Measurements from ENCODE around the gene CCDC91. TPM values are rescaled to one million over a fixed set of nuclear protein-coding genes. Genes with fewer than 3 reads are reported as not detected.

Gene CCDC91
- total and polyA plus RNA-seq, 2 of the 4 experiments (the other 2 are of a cell fraction), result 8.6 to 14.7 TPM

GRCh38 chr12:28286352-28286751 is 96.1 kb downstream of the CCDC91 start:
- H4K5ac ChIP-seq (ENCODE audit: low read depth, low read length), result no peak overlapping the region
- TF ChIP-seq USF2 (IDR thresholded peaks at IDR 0.05; ENCODE audit: low read depth, low read length), result no peak
- no peak for TF ChIP-seq SMC3 (IDR thresholded peaks at IDR 0.05; ENCODE audit: low read depth, low read length)
- no peak for TF ChIP-seq CHD1 (IDR thresholded peaks at IDR 0.05; ENCODE audit: low read depth, low read length)
- no peak for TF ChIP-seq NFE2L2 (IDR thresholded peaks at IDR 0.05; ENCODE audit: low read depth, low read length)
- no peak for TF ChIP-seq RAD21 (IDR thresholded peaks at IDR 0.05; ENCODE audit: low read length)
- ATAC-seq (ENCODE audit: low read depth) (no peak), DNase-seq (no peak)
- dilution Hi-C loops (cut with HindIII; ENCODE audit: low sequenced_read_pairs, unreplicated experiment), result no loop called here
- no peak overlapping the region for H3K56ac ChIP-seq (ENCODE audit: extremely low read depth, insufficient read depth, low read length)
- BruUV-seq (replicated peaks), result no TSS peak
- H3K9ac ChIP-seq (ENCODE audit: low read depth, low read length), result no peak overlapping the region
- H2BK15ac ChIP-seq (ENCODE audit: low read depth, low read length), result no peak overlapping the region
- in situ Hi-C loops (cut with MboI; ENCODE audit: low sequenced_read_pairs), result no loop called here
- H3K9me3 ChIP-seq (ENCODE audit: control insufficient read depth, insufficient read depth, low read length), result peaks cover 5% of the 10 kb centered on the region; the same call in 1 of the 2 replicates
- intact Hi-C loops (cut with micrococcal nuclease), result no loop called here
- no peak overlapping the region for H4K91ac ChIP-seq (ENCODE audit: insufficient read depth, low read depth, low read length)
- no peaks in the 10 kb centered on the region for H3K9me1 ChIP-seq (ENCODE audit: insufficient read depth, low read length)
- no peak overlapping the region for H2AK9ac ChIP-seq (replicated peaks; ENCODE audit: low read depth, low read length, poor library complexity)
- no peak overlapping the region for H4K8ac ChIP-seq (ENCODE audit: low read depth in 2 of 2, low read length in 2 of 2)
- H2BK20ac ChIP-seq (ENCODE audit: low read depth, low read length), result no peak overlapping the region
- no peak overlapping the region for H3K4me2 ChIP-seq (ENCODE audit: low read depth, low read length)
- no peaks in the 10 kb centered on the region for H3K27me3 ChIP-seq (ENCODE audit: control insufficient read depth, insufficient read depth, low read length)
- no peaks in the 10 kb centered on the region for H3K4me1 ChIP-seq (ENCODE audit: control insufficient read depth, insufficient read depth, low read length)
- no peak overlapping the region for H3K27ac ChIP-seq (ENCODE audit: insufficient read depth, low read length)
- ChIA-PET POLR2A (ENCODE audit: unreplicated experiment) (no interaction called here), CTCF (interaction anchor here (0.6 kb wide), 1 partner anchor 46 kb away, joined by 3 read pairs; no protein-coding TSS in a partner anchor)
- H3K4me3 ChIP-seq (ENCODE audit: insufficient read depth, low read depth, low read length), result no peak overlapping the region
- no peak overlapping the region for H3K4ac ChIP-seq (ENCODE audit: low read depth, low read length)
- H3K79me1 ChIP-seq (ENCODE audit: low read depth in 1 of 2, low read length in 2 of 2), result no peaks in the 10 kb centered on the region
- H2BK5ac ChIP-seq (ENCODE audit: low read depth, low read length, poor library complexity, severe bottlenecking), result no peak overlapping the region
- no peak overlapping the region for H3K14ac ChIP-seq (replicated peaks; ENCODE audit: low read depth, low read length)
- H3K23ac ChIP-seq (ENCODE audit: low read depth, low read length), result no peak overlapping the region
- H2AK5ac ChIP-seq (ENCODE audit: low read depth, low read length), result no peak overlapping the region
- H4K20me1 ChIP-seq (ENCODE audit: insufficient read depth, low read length), result no peaks in the 10 kb centered on the region
- no peak overlapping the region for H2AFZ ChIP-seq (replicated peaks; ENCODE audit: low read length, poor library complexity)
- no peaks in the 10 kb centered on the region; the same call in 1 of the 2 replicates for H3K36me3 ChIP-seq (ENCODE audit: control insufficient read depth, insufficient read depth, low read length)
- H2BK120ac ChIP-seq (ENCODE audit: low read depth, low read length), result no peak overlapping the region
- no peak overlapping the region for H3K18ac ChIP-seq (ENCODE audit: low read depth, low read length)

Measured in IMR-90 (cell line).